Glutamatergic neuron (in vitro differentiated cells): ENCODE measurements around the gene HSPA2. TPM values are rescaled to one million over a fixed set of nuclear protein-coding genes. Genes with fewer than 3 reads are reported as not detected.

Source experiments
- DNase-seq: peaks from one replicate; pipeline ENCODE4 v3.0.0; 2022
- H3K27ac Mint-ChIP-seq: one replicate; pipeline ENCODE4 v1.8.0; 2020; ENCODE audit warnings: mild to moderate bottlenecking, mixed read lengths, inconsistent platforms; ENCODE audit not compliant: unreplicated experiment
- H3K27me3 Mint-ChIP-seq: one replicate; pipeline ENCODE4 v1.8.0; 2020; ENCODE audit warnings: mild to moderate bottlenecking, moderate library complexity, mixed read lengths, inconsistent platforms; ENCODE audit not compliant: unreplicated experiment
- H3K36me3 Mint-ChIP-seq: one replicate; pipeline ENCODE4 v1.8.0; 2020; ENCODE audit warnings: mild to moderate bottlenecking, mixed read lengths, inconsistent platforms; ENCODE audit not compliant: unreplicated experiment
- H3K4me1 Mint-ChIP-seq: one replicate; pipeline ENCODE4 v1.8.0; 2020; ENCODE audit warnings: mild to moderate bottlenecking, low read depth, mixed read lengths, inconsistent platforms; ENCODE audit not compliant: unreplicated experiment
- H3K4me3 Mint-ChIP-seq: one replicate; pipeline ENCODE4 v1.8.0; 2020; ENCODE audit warnings: mild to moderate bottlenecking, mixed read lengths, inconsistent platforms; ENCODE audit not compliant: unreplicated experiment
- H3K9me3 Mint-ChIP-seq: one replicate; pipeline ENCODE4 v1.8.0; 2020; ENCODE audit warnings: mild to moderate bottlenecking, moderate library complexity, mixed read lengths, inconsistent platforms; ENCODE audit not compliant: unreplicated experiment
- CTCF ChIP-seq: fragments of 200-600 bp; sonication (generic); IDR thresholded peaks from one replicate; pipeline ENCODE4 v1.5.0; 2021; ENCODE audit not compliant: partially characterized antibody, unreplicated experiment
- total RNA-seq: library from RNA; stranded (reverse); fragmentation: NEBNext Ultra II Directional; extraction: Animal tissue kit (Norgen Biotek cat#: 25700); gene quantifications from one replicate; pipeline ENCODE4 v1.2.1, GENCODE V29; 2021; ENCODE audit not compliant: unreplicated experiment

Gene HSPA2
- total RNA-seq, 1 donor from 2014 or later, result 23.9 TPM

- peaks cover 34% of the 10 kb centered on the region for H3K4me1 Mint-ChIP-seq
- DNase-seq, result no peak
- TF ChIP-seq CTCF, result no peak
- H3K27me3 Mint-ChIP-seq, result peaks cover 13% of the 10 kb centered on the region
- peaks cover 12% of the 10 kb centered on the region for H3K9me3 Mint-ChIP-seq
- peak overlapping the region; percentile 22 for H3K4me3 Mint-ChIP-seq
- no peak overlapping the region for H3K27ac Mint-ChIP-seq
- no peaks in the 10 kb centered on the region for H3K36me3 Mint-ChIP-seq
Measured at GRCh38 chr14:64507376-64508156, 33.0 kb upstream of the HSPA2 start.

- Mint-ChIP-seq H3K4me1 (peaks cover 29% of the 10 kb centered on the region), H3K4me3 (no peak overlapping the region), H3K9me3 (peaks cover 9% of the 10 kb centered on the region), H3K27me3 (peaks cover 10% of the 10 kb centered on the region), H3K27ac (no peak overlapping the region), H3K36me3 (no peaks in the 10 kb centered on the region)
- DNase-seq, result no peak
- no peak for TF ChIP-seq CTCF
Measured at GRCh38 chr14:64508215-64508776, 32.2 kb upstream of the HSPA2 start.

- H3K9me3 Mint-ChIP-seq, result peaks cover 9% of the 10 kb centered on the region
- no peak overlapping the region for H3K27ac Mint-ChIP-seq
- peaks cover 8% of the 10 kb centered on the region for H3K27me3 Mint-ChIP-seq
- H3K4me1 Mint-ChIP-seq, result peaks cover 29% of the 10 kb centered on the region
- TF ChIP-seq CTCF, result no peak
- H3K36me3 Mint-ChIP-seq, result no peaks in the 10 kb centered on the region
- H3K4me3 Mint-ChIP-seq, result no peak overlapping the region
- no peak for DNase-seq
Measured at GRCh38 chr14:64509036-64509435, 31.5 kb upstream of the HSPA2 start.

GRCh38 chr14:64510825-64511671, 29.5 kb upstream of the HSPA2 start:
- peaks cover 24% of the 10 kb centered on the region for H3K4me1 Mint-ChIP-seq

More at GRCh38 chr14:64510825-64511671, 29.5 kb upstream of the HSPA2 start:
- TF ChIP-seq CTCF, result peak; percentile 92
- Mint-ChIP-seq H3K27ac (no peak overlapping the region), H3K9me3 (no peaks in the 10 kb centered on the region), H3K4me3 (no peak overlapping the region), H3K36me3 (no peaks in the 10 kb centered on the region), H3K27me3 (no peaks in the 10 kb centered on the region)
- peak; percentile 63 for DNase-seq
